IPS-15b (cell line): ENCODE results near the gene SURF6.
"Not testable (repeated sequence)": the region's sequence is repeated elsewhere in the genome, so short reads cannot be mapped to it uniquely, and the experiment has no call there.

Experiments used
- H3K27me3 ChIP-seq: one replicate; pipeline ENCODE4 v1.6.1; 2013; ENCODE audit warnings: low read length; ENCODE audit not compliant: control insufficient read depth, insufficient read depth
- H3K36me3 ChIP-seq: one replicate; pipeline ENCODE4 v1.6.1; 2013; ENCODE audit warnings: low read length; ENCODE audit not compliant: control insufficient read depth, insufficient read depth
- H3K4me1 ChIP-seq: one replicate; pipeline ENCODE4 v1.6.1; 2013; ENCODE audit warnings: mild to moderate bottlenecking, low read length; ENCODE audit not compliant: control insufficient read depth, insufficient read depth
- H3K4me3 ChIP-seq: one replicate; pipeline ENCODE4 v1.5.1; 2013; ENCODE audit warnings: low read depth, low read length
- H3K9ac ChIP-seq: one replicate; pipeline ENCODE4 v1.6.1; 2013; ENCODE audit warnings: low read depth, mild to moderate bottlenecking, low read length
- H3K9me3 ChIP-seq: one replicate; pipeline ENCODE4 v1.6.1; 2013; ENCODE audit warnings: mild to moderate bottlenecking, low read length; ENCODE audit not compliant: control insufficient read depth, insufficient read depth

SURF6 gene

DNA sequence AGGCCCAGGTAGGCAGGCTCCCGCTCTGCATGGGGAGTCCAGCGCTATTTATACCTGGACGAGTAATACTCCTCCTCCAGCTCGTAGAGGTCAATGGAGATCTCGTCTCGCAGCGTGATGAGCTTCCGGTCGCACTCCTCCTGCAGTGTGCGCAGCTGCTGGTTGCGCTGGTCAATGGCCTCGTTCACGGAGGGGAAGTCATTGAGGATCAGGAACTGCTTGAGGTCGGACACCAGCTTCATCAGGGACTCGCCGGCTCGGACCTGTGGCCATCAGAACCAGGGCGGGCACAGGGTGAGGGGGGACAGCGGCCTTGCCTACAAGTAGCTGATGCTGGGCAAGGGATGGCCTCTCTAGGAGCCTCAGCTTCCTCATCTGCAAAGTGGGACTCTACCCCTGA, 8.1 kb upstream of the SURF6 start:
- no peak overlapping the region for H3K4me3 ChIP-seq
- no peaks in the 10 kb centered on the region for H3K4me1 ChIP-seq
- H3K9me3 ChIP-seq, result no peaks in the 10 kb centered on the region
- peaks cover 70% of the 10 kb centered on the region for H3K36me3 ChIP-seq
- H3K9ac ChIP-seq, result no peak overlapping the region
- H3K27me3 ChIP-seq, result no peaks in the 10 kb centered on the region

DNA sequence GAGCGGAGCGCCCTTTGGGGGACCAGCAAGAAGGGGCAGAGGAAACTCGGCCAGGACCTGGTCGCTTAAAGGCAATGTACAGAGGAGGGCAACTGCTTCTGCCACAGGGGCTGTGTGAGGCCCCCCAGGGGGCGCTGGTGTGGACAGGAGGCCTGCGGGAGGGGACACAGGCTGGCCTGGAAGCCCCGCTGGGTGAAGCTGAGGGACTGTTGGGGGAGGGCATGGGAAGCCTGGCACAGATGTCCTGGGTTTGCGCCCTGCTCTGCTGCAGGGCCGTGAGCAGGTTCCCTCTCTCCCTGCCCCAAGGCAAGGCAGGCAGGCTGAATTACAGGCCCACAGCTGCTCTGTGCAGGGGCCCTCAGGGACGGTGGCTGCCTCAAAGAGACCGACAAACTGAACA, 6.6 kb upstream of the SURF6 start:
- Histone ChIP-seq H3K9ac (no peak overlapping the region), H3K9me3 (no peaks in the 10 kb centered on the region), H3K36me3 (peaks cover 63% of the 10 kb centered on the region), H3K27me3 (no peaks in the 10 kb centered on the region), H3K4me1 (no peaks in the 10 kb centered on the region), H3K4me3 (no peak overlapping the region)

DNA sequence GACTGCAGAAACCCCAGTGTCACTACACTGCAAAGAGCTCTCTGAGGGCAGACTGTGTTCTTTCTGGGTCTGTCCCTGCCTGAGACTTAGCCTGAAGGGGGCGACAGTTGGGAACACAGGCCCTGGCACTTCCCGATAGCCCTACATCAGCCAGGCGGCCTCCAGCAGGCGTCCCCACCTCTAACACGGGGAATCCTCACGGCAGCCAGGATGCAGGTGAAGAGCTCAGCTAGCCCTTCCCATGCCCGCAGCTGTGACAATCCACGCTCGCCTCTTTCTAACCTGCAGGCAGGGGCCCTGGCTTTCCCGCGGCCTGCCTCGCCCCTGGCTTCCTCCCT, 6.0 kb upstream of the SURF6 start:
- no peaks in the 10 kb centered on the region for H3K27me3 ChIP-seq
- H3K4me3 ChIP-seq, result no peak overlapping the region
- H3K9ac ChIP-seq, result no peak overlapping the region
- H3K9me3 ChIP-seq, result no peaks in the 10 kb centered on the region
- peaks cover 63% of the 10 kb centered on the region for H3K36me3 ChIP-seq
- H3K4me1 ChIP-seq, result no peaks in the 10 kb centered on the region

DNA sequence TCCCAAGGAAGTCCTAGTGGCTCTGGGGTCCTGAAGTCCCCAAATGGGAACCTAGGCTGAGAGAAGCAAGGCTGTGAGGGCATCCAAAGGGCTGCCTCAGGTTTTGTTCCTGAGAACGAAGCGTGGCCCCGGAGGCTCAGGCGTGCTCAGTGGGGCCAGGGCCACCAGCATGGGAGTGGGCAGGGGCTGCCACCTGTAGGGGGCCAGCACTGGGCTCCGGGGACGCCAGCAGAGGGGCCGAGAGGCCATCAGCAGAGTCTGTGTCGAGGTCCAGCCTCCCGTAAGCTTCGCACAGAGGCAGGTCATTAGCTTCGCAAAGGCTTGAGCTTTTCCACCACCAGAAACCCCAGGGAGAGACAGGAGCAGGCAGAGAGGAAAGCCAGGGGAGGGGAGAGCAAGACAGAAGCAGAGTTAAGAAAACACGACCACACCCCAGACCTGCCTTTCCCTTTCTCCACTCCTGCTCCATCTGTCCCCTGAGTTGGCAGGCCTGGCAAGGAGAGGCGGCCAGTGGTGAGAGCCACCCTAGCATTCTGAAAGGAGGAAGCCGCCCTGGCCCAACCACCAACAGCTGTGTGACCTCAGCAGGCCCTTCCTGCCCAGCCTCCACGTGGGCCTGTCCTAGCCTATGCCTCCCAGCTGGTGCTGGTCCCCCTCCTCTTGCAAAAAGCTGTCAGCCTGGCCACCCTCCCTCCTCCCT, 5.5 kb upstream of the SURF6 start:
- Histone ChIP-seq H3K4me3 (no peak overlapping the region), H3K36me3 (peaks cover 63% of the 10 kb centered on the region), H3K4me1 (no peaks in the 10 kb centered on the region), H3K27me3 (no peaks in the 10 kb centered on the region), H3K9me3 (no peaks in the 10 kb centered on the region), H3K9ac (no peak overlapping the region)

DNA sequence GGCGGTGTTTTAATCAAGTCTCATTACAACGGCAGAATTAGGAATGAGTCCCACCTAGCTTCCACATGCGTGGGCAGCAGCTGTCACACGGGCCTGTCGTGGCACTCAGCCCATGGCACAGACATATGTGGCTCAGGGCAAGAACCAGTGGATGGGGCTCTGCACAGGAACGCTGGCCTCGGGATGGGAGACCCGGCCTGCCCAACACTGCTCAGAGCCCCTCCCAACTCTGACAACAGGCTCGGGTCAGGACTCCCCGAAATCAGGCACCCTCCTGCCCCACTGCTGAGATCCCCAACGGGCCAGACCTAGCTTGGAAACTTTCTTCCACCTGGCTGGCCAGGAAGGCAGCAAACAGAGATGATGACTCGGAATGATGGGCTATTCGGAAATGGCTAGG, 4.9 kb upstream of the SURF6 start:
- Histone ChIP-seq H3K9ac (no peak overlapping the region), H3K4me3 (no peak overlapping the region), H3K9me3 (no peaks in the 10 kb centered on the region), H3K4me1 (no peaks in the 10 kb centered on the region), H3K36me3 (peaks cover 58% of the 10 kb centered on the region), H3K27me3 (no peaks in the 10 kb centered on the region)

DNA sequence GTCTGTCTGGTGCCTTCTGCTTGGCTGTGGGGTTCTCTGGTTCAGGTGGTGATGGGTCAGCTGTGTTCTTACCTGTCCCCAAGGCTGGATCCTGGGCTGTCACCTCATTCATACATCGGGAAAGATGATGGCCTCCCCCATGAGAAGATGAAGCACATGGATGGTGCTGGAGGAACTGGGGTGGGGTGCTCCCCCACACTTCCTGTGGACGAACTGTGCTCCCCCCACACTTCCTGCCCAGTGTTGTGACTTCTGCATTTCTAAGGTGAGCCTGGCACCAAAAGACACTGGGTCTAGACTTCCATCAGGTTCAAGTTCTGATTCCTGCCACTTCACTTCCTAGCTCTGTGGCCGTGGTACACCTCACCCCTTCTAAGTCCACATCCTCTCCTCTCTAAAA, 4.3 kb upstream of the SURF6 start:
- no peak overlapping the region for H3K9ac ChIP-seq
- no peak overlapping the region for H3K4me3 ChIP-seq
- H3K36me3 ChIP-seq, result peaks cover 51% of the 10 kb centered on the region
- H3K9me3 ChIP-seq, result no peaks in the 10 kb centered on the region
- H3K27me3 ChIP-seq, result no peaks in the 10 kb centered on the region
- H3K4me1 ChIP-seq, result no peaks in the 10 kb centered on the region

DNA sequence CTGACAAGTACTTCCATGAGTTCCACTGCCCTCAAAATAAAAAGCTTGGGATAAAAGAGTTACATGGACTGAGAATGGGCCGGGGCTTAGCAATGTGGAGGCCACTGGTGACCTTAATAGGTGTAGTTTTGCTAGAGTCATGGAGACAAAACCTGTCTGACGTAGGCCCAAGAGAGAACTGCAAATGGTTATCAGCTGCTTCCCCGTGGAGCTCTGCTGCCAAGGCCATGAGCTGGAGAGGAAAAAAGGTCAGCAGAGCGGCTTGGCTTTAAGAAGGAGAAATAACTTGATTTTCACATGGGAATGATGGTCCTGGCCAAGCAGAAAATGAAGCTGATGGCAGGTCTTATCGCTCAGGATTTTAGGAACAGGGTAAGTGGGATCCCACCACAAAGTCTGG, 3.7 kb upstream of the SURF6 start:
- Histone ChIP-seq H3K4me3 (no peak overlapping the region), H3K9me3 (no peaks in the 10 kb centered on the region), H3K27me3 (no peaks in the 10 kb centered on the region), H3K4me1 (peaks cover 2% of the 10 kb centered on the region), H3K36me3 (peaks cover 45% of the 10 kb centered on the region), H3K9ac (no peak overlapping the region)

DNA sequence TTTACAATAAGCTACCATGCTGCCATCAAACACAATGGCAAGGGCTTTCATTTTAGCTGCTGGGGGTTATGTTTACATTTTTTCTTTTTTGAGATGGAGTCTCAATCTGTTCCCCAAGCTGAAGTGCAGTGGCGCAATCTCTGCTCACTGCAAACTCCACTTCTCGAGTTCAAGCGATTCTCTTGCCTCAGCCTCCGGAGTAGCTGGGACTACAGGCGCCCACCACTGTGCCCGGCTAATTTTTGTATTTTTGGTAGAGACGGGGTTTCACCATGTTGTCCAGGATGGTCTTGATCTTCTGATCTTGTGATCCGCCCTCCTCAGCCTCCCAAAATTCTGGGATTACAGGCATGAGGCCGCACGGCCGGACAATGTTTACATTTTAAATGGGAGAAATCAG, 1.1 kb downstream of the SURF6 start:
- not testable (repeated sequence) for H3K27me3 ChIP-seq, H3K4me1 ChIP-seq, H3K9me3 ChIP-seq
- peaks cover 38% of the 10 kb centered on the region for H3K36me3 ChIP-seq
- peak overlapping the region; percentile 87 for H3K9ac ChIP-seq
- peak overlapping the region; percentile 78 for H3K4me3 ChIP-seq

DNA sequence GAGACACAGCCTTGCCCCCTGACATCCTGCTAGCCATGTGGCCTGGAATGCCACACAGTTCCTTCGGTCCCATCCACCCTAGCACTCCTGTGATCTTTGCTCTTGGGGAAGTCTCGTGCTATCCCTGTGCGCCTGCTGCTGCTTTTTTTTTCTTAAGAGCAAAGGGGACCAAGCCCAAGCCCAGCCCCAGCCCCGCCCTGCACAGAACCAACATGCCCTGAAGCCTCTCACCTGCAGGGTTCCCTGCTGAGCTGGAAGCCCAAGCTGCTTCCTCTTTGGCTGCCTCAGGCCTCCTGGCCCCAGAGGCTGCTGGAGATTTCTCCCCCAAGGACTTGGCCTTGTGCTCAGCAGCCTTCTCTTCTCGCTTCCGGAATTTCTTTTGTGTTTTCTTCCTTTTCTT, 1.8 kb downstream of the SURF6 start:
- Histone ChIP-seq H3K27me3 (no peaks in the 10 kb centered on the region), H3K9ac (no peak overlapping the region), H3K9me3 (no peaks in the 10 kb centered on the region), H3K36me3 (peaks cover 34% of the 10 kb centered on the region), H3K4me1 (peaks cover 7% of the 10 kb centered on the region), H3K4me3 (no peak overlapping the region)

DNA sequence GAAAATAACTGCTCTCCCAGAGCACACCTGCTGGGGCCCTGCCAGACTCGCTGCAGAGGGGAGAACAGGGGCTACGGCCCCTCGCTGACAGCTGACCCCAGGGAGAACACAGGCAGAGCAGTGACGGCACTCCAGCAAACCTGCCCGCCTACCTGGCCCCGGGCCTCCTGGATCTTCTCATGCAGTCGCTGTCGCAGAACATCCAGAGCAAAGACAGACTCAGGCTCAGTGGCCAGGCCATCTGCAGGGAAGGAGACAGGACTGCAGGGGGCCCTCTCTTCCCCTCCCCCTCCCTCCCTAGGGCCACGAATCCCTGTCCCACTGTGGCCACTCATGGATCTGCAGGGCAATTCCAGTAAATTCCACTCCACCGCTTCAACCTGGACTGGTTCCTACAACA, 2.4 kb downstream of the SURF6 start:
- Histone ChIP-seq H3K4me3 (no peak overlapping the region), H3K9ac (no peak overlapping the region)

DNA sequence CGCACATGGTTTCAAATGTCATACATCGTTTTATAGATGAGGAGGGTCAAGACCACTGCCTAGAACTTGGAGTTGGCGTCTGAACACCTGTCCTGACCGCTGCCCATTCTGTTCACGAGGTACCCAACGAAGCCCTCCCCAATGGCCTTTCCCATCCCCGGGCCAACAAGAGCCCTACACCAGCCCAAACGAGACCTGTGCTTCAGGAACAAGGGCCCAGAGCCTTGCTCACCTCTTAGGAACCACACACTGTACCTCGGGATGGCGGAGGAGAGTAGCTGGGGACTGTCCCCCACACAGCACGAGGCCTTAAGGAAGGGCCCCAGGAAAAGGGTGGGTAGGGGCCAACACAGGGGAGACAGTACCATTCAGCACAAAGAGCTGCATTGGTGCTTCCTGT, 3.0 kb downstream of the SURF6 start:
- no peak overlapping the region for H3K9ac ChIP-seq
- peaks cover 34% of the 10 kb centered on the region for H3K36me3 ChIP-seq
- H3K9me3 ChIP-seq, result no peaks in the 10 kb centered on the region
- H3K4me3 ChIP-seq, result no peak overlapping the region
- H3K4me1 ChIP-seq, result peaks cover 7% of the 10 kb centered on the region
- no peaks in the 10 kb centered on the region for H3K27me3 ChIP-seq

More for the DNA sequence above, 2.4 kb downstream of the SURF6 start:
- Histone ChIP-seq H3K9me3 (no peaks in the 10 kb centered on the region), H3K27me3 (no peaks in the 10 kb centered on the region), H3K36me3 (peaks cover 34% of the 10 kb centered on the region), H3K4me1 (peaks cover 7% of the 10 kb centered on the region)

DNA sequence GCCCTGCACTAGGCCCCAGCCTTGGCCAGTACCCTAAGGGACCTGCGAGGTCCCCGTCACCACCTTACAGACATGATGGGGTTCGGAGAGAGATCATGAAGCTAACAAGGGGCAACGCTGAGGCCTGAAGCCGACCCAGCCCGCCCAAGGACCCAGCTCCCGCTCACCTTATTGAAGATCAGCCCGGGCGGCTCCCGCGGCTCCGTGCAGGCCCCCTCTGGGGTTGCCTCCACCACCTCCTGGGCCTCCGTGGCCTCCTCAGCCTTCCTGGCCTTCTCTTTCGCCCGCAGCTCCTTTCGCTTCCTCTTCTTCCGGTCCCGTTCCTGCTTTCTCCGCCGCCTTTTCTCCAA, 3.6 kb downstream of the SURF6 start:
- peaks cover 7% of the 10 kb centered on the region for H3K4me1 ChIP-seq
- H3K27me3 ChIP-seq, result no peaks in the 10 kb centered on the region
- H3K36me3 ChIP-seq, result peaks cover 34% of the 10 kb centered on the region
- no peak overlapping the region for H3K4me3 ChIP-seq
- H3K9ac ChIP-seq, result no peak overlapping the region
- no peaks in the 10 kb centered on the region for H3K9me3 ChIP-seq
